Measurements from ENCODE around the gene ALG14.

- TF ChIP-seq, protein P1, sequence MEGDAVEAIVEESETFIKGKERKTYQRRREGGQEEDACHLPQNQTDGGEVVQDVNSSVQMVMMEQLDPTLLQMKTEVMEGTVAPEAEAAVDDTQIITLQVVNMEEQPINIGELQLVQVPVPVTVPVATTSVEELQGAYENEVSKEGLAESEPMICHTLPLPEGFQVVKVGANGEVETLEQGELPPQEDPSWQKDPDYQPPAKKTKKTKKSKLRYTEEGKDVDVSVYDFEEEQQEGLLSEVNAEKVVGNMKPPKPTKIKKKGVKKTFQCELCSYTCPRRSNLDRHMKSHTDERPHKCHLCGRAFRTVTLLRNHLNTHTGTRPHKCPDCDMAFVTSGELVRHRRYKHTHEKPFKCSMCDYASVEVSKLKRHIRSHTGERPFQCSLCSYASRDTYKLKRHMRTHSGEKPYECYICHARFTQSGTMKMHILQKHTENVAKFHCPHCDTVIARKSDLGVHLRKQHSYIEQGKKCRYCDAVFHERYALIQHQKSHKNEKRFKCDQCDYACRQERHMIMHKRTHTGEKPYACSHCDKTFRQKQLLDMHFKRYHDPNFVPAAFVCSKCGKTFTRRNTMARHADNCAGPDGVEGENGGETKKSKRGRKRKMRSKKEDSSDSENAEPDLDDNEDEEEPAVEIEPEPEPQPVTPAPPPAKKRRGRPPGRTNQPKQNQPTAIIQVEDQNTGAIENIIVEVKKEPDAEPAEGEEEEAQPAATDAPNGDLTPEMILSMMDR (IDR thresholded peaks at IDR 0.05; ENCODE audit: poor library complexity, severe bottlenecking) = no peak
- TF ChIP-seq EP300 (conservative IDR thresholded peaks at IDR 0.05; ENCODE audit: poor library complexity, severe bottlenecking) (no peak), TAF1 (IDR thresholded peaks at IDR 0.05; ENCODE audit: low read depth) (no peak), EZH2 (IDR thresholded peaks at IDR 0.05; ENCODE audit: borderline replicate concordance, insufficient read depth, low read length, poor library complexity, severe bottlenecking) (no peak), REST (IDR thresholded peaks at IDR 0.05; ENCODE audit: borderline replicate concordance) (no peak), POLR2AphosphoS5 (IDR thresholded peaks at IDR 0.05) (no peak)
Observed at GRCh38 chr1:95072117-95072516, 634 bp downstream of the ALG14 start.

Data from neural cell (in vitro differentiated cells).